Activated CD4-positive, alpha-beta T cell treated with anti-CD3 and anti-CD28 coated beads for 48 hours (primary cell): ENCODE measurements around the gene ARHGAP1.
"Not testable (repeated sequence)": the region's sequence is repeated elsewhere in the genome, so short reads cannot be mapped to it uniquely, and the experiment has no call there.

Experiments
- DNase-seq: peaks from one replicate; pipeline ENCODE4 v3.0.0-alpha.2; 2020

The ARHGAP1 gene

GRCh38 chr11:46670521-46670920, 29.9 kb downstream of the ARHGAP1 start:
- not testable (repeated sequence) for DNase-seq

GRCh38 chr11:46669711-46670139, 30.7 kb downstream of the ARHGAP1 start:
- no peak for DNase-seq

GRCh38 chr11:46668480-46669085, 31.8 kb downstream of the ARHGAP1 start:
- no peak for DNase-seq

- DNase-seq, result no peak
Observed at GRCh38 chr11:46667043-46667481, 33.4 kb downstream of the ARHGAP1 start.

GRCh38 chr11:46666516-46666915, 33.9 kb downstream of the ARHGAP1 start:
- no peak for DNase-seq

- DNase-seq, result no peak
Observed at GRCh38 chr11:46665356-46665755, 35.1 kb downstream of the ARHGAP1 start.

GRCh38 chr11:46664612-46665011, 35.8 kb downstream of the ARHGAP1 start:
- no peak for DNase-seq

- DNase-seq, result no peak
Observed at GRCh38 chr11:46663277-46663940, 37.0 kb downstream of the ARHGAP1 start.

GRCh38 chr11:46662366-46662765, 38.1 kb downstream of the ARHGAP1 start:
- no peak for DNase-seq

GRCh38 chr11:46661836-46662235, 38.6 kb downstream of the ARHGAP1 start:
- no peak for DNase-seq

- DNase-seq, result no peak
Observed at GRCh38 chr11:46659908-46660307, 40.5 kb downstream of the ARHGAP1 start.

- no peak for DNase-seq
Observed at GRCh38 chr11:46658259-46658658, 42.2 kb downstream of the ARHGAP1 start.

GRCh38 chr11:46657186-46657585, 43.2 kb downstream of the ARHGAP1 start:
- DNase-seq, result no peak

- no peak for DNase-seq
Observed at GRCh38 chr11:46655631-46656030, 44.8 kb downstream of the ARHGAP1 start.

- DNase-seq, result no peak
Observed at GRCh38 chr11:46649180-46649738, 51.2 kb downstream of the ARHGAP1 start.

- DNase-seq, result no peak
Observed at GRCh38 chr11:46643986-46644385, 56.4 kb downstream of the ARHGAP1 start.

GRCh38 chr11:46643531-46643930, 56.9 kb downstream of the ARHGAP1 start:
- DNase-seq, result no peak

- no peak for DNase-seq
Observed at GRCh38 chr11:46642627-46643335, 57.6 kb downstream of the ARHGAP1 start.

- DNase-seq, result no peak
Observed at GRCh38 chr11:46641639-46642038, 58.8 kb downstream of the ARHGAP1 start.

GRCh38 chr11:46640036-46640788, 60.2 kb downstream of the ARHGAP1 start:
- no peak for DNase-seq

- DNase-seq, result no peak
Observed at GRCh38 chr11:46639197-46639839, 61.1 kb downstream of the ARHGAP1 start.

- DNase-seq, result no peak
Observed at GRCh38 chr11:46637546-46637945, 62.9 kb downstream of the ARHGAP1 start.
